RWPE2 (cell line): ENCODE results near the gene STX10.

Experiments
- ATAC-seq: fragments of 200-7000 bp; cut with Tn5 transposase; 3 replicates; pipeline ENCODE4 v1.9.1; 2021; ENCODE audit warnings: low read depth
- DNase-seq: peaks from one replicate; pipeline ENCODE4 v3.0.0-alpha.2; 2020; ENCODE audit warnings: low spot score
- H3K27ac ChIP-seq: fragments of 450-650 bp; 2 replicates; pipeline ENCODE4 v1.5.1; 2017; ENCODE audit warnings: mild to moderate bottlenecking; ENCODE audit not compliant: poor library complexity, severe bottlenecking
- H3K27me3 ChIP-seq: fragments of 250-450 bp; sonication (Bioruptor Pico); 2 replicates; pipeline ENCODE4 v1.5.1; 2021; ENCODE audit warnings: mild to moderate bottlenecking, moderate library complexity; ENCODE audit not compliant: insufficient read depth, poor library complexity, severe bottlenecking
- H3K36me3 ChIP-seq: fragments of 250-450 bp; sonication (Bioruptor Pico); 2 replicates; pipeline ENCODE4 v1.5.1; 2020; ENCODE audit warnings: low read depth, mild to moderate bottlenecking, moderate library complexity
- H3K4me1 ChIP-seq: fragments of 250-450 bp; sonication (Bioruptor Pico); 2 replicates; pipeline ENCODE4 v1.5.1; 2021; ENCODE audit warnings: mild to moderate bottlenecking, moderate library complexity; ENCODE audit not compliant: insufficient read depth, poor library complexity, severe bottlenecking
- H3K4me3 ChIP-seq: fragments of 250-450 bp; sonication (Bioruptor Pico); 2 replicates; pipeline ENCODE4 v1.5.1; 2021; ENCODE audit warnings: mild to moderate bottlenecking, moderate library complexity; ENCODE audit not compliant: severe bottlenecking
- H3K9me3 ChIP-seq: fragments of 250-450 bp; sonication (Bioruptor Pico); 2 replicates; pipeline ENCODE4 v1.5.1; 2021; ENCODE audit warnings: mild to moderate bottlenecking, moderate library complexity; ENCODE audit not compliant: severe bottlenecking
- TF ChIP-seq, protein P1 (sequence below): fragments of 450-650 bp; IDR thresholded peaks from one replicate; pipeline ENCODE4 v1.5.1; 2017; ENCODE audit warnings: mild to moderate bottlenecking, moderate library complexity; ENCODE audit not compliant: poor library complexity, severe bottlenecking

STX10 gene

DNA sequence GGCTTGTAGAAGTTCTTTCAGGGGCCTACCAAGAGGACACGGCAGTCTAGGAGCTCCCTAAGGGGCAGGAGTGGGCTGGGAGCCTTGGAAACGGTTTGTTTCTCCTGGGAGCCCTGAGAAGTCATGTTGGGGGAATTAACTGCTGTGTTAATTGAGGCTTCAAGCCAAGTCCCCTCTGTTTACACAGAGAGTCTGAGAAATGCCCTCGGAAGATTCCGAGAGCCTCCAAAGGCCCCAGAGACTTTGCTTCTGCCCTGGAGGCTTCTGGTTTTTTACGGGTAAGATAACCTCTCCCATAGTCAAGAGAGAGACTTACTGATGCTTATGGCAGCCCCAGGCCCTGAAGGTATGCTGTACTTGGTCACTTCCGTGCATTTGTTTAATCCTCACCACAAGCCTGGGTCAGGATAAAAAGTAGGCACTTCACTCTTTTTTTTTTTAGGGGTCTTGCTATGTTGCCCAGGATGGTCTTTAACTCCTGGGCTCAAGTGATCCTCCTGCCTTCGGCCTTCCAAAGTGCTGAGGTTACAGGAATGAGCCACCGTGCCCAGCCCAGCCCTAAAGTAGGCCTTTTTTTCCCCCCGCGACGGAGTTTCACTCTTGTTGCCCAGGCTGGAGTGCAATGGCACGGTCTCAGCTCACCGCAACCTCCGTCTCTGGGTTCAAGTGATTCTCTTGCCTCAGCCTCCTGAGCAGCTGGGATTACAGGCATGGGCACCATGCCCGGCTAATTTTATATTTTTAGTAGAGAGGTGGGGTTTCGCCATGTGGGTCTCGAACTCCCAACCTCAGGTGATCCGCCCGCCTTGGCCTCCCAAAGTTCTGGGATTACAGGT is 15.2 kb upstream of the STX10 start:
- TF ChIP-seq, protein P1, sequence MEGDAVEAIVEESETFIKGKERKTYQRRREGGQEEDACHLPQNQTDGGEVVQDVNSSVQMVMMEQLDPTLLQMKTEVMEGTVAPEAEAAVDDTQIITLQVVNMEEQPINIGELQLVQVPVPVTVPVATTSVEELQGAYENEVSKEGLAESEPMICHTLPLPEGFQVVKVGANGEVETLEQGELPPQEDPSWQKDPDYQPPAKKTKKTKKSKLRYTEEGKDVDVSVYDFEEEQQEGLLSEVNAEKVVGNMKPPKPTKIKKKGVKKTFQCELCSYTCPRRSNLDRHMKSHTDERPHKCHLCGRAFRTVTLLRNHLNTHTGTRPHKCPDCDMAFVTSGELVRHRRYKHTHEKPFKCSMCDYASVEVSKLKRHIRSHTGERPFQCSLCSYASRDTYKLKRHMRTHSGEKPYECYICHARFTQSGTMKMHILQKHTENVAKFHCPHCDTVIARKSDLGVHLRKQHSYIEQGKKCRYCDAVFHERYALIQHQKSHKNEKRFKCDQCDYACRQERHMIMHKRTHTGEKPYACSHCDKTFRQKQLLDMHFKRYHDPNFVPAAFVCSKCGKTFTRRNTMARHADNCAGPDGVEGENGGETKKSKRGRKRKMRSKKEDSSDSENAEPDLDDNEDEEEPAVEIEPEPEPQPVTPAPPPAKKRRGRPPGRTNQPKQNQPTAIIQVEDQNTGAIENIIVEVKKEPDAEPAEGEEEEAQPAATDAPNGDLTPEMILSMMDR: no peak
- H3K9me3 ChIP-seq: no peaks in the 10 kb centered on the region
- no peaks in the 10 kb centered on the region for H3K36me3 ChIP-seq
- ATAC-seq (no peak), DNase-seq (no peak)
- no peak overlapping the region for H3K4me3 ChIP-seq
- H3K4me1 ChIP-seq: peaks cover 69% of the 10 kb centered on the region
- peak overlapping the region; percentile 99 for H3K27ac ChIP-seq
- no peaks in the 10 kb centered on the region for H3K27me3 ChIP-seq

DNA sequence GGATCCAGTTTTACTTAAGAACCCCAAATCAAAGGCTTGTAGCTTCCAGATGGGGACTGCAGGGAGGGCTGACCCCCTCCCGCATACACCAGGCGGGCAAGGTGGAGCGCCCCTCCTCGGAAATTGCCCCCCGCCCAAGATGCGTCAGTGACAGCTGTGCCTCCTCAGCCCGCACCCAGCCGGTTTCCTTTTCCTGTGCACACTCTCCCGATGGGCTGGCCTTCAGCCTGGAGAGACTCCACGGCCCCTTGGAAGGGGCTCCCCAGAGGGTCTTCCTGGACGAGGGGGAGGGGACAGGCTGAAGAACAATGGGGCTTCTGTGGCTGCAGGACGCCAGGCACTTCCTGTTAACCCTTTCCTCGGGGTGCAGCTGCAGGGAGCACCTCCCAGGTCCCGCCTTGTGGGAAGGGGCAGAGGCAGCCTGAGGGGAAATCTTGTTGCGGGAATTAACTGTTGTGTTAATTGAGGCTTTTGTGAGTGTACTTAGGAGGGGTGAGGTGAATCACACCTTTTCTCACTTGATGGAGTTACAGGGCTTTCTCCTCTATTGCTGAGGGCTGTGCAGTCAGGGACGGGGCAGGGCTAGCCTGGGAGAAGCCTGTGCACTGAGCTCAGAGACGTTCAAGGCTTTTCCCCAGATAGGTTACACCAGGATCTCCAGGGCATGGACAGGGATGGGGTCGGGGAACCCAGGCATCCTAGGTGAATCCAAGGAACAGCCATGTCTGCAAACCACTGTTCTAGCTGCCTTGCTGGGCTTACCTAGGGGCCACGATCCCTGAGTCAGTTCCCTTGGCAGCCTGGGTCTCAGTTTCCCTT is 14.4 kb upstream of the STX10 start:
- H3K9me3 ChIP-seq: no peaks in the 10 kb centered on the region
- TF ChIP-seq, protein P1: no peak
- peak overlapping the region; percentile 12 for H3K4me3 ChIP-seq
- H3K36me3 ChIP-seq: no peaks in the 10 kb centered on the region
- peaks cover 61% of the 10 kb centered on the region for H3K4me1 ChIP-seq
- peak; percentile 86 for DNase-seq
- H3K27ac ChIP-seq: peak overlapping the region; percentile 99
- no peaks in the 10 kb centered on the region for H3K27me3 ChIP-seq
- peak; percentile 9; the same call in 2 of the 3 replicates for ATAC-seq

DNA sequence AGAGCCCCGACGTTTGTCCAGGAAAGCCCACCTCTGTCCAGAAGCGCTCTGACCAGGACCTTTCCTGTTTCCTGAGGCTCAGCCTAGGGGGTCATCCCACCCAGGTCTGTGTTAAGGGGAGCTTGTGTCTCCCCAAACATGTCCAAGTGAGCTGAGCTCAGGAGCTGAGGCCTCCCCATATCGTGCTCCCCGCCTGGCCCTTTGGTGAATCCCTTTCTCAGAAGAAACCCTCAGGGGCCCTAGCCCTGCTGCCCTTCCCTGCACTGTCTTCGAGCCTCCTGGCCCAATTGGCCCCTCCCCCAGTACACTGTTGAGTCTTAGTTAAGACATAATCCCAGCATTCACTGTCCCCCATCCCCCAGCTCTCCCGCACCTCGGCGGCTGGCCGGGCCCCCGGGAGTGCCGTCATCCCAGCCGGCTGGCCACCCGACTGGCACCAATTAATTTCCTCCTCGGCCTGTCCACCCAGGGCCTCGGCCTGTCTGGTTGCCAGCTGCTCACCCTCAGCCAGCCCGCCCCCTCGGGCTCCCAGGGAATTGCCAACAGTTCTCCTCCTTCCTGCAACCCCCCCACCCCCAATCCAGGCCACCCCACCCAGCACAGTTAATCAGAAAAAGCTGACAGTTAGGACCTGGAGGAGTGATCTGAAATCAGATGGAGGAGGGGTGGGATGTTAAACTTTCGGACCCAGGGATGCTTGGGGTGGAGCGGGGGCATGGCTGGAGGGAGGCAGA is 13.6 kb upstream of the STX10 start:
- no peaks in the 10 kb centered on the region for H3K27me3 ChIP-seq
- H3K27ac ChIP-seq: peak overlapping the region; percentile 99
- ATAC-seq (peak; percentile 15), DNase-seq (peak; percentile 87)
- H3K4me1 ChIP-seq: peaks cover 53% of the 10 kb centered on the region
- TF ChIP-seq, protein P1: no peak
- H3K9me3 ChIP-seq: no peaks in the 10 kb centered on the region
- H3K36me3 ChIP-seq: no peaks in the 10 kb centered on the region
- H3K4me3 ChIP-seq: peak overlapping the region; percentile 15

DNA sequence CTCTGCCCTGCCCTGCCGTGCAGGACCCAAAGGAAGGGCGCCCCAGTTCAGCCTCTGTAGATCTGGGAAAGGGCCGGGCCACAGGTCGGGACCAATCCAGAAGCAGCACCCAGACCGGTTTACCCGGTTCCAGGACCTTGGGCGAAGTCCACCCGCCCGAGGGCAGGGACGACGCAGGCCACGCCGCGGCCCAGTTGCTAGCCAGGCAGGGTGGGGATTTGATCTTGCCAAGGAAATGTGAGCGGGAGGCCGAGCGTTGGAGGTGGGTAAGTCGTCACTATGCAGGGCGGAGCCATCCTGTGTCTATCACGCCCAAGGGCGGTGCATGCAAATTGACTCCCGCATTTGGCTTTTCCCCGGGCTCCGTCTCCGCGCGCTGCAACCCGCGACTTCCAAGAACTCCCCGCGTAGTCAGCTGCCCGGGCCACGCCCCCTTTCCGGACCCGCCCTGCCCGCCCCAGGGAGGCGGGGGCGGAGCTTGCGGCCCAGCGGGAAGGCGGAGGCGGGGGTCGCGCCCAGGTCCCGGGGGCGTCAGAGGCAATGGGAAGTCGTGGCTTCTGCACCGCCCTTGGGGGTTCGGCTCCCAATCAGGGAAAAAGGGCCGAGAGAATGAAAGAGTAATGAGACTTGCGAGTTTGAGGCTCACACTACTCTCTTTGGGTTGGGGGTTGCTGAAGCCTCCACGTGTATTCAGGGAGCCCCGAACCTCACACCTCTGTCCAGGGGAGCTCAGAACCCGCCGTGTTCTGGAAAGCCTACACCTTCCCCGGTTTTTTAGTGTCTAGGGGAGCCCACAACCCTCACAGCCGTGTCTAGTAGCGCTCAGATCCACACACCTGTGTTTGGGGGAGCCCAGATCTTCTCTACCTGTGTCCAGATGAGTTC is 12.8 kb upstream of the STX10 start:
- TF ChIP-seq, protein P1: no peak
- Histone ChIP-seq H3K27ac (peak overlapping the region; percentile 99), H3K9me3 (no peaks in the 10 kb centered on the region), H3K4me1 (peaks cover 47% of the 10 kb centered on the region), H3K27me3 (no peaks in the 10 kb centered on the region), H3K36me3 (no peaks in the 10 kb centered on the region), H3K4me3 (peak overlapping the region; percentile 26)
- peak; percentile 63 for ATAC-seq
- DNase-seq: peak; percentile 98
